Neural crest cell (in vitro differentiated cells): ENCODE results near the gene RRAD. TPM values are rescaled to one million over a fixed set of nuclear protein-coding genes. Genes with fewer than 3 reads are reported as not detected.

Source experiments
- DNase-seq: peaks from one replicate; pipeline ENCODE4 v3.0.0; 2021; ENCODE audit warnings: low read depth, mixed read lengths, low spot score
- H3K27ac Mint-ChIP-seq: one replicate; pipeline ENCODE4 v1.8.0; 2021; ENCODE audit warnings: mild to moderate bottlenecking, mixed read lengths; ENCODE audit not compliant: unreplicated experiment
- H3K27me3 Mint-ChIP-seq: 2 replicates; pipeline ENCODE4 v1.8.0; 2021; ENCODE audit warnings: low read depth, mild to moderate bottlenecking, mixed read lengths
- H3K36me3 Mint-ChIP-seq: 2 replicates; pipeline ENCODE4 v1.8.0; 2021; ENCODE audit warnings: low read depth, mild to moderate bottlenecking, mixed read lengths
- H3K4me1 Mint-ChIP-seq: 2 replicates; pipeline ENCODE4 v1.8.0; 2021; ENCODE audit warnings: mixed read lengths
- H3K4me3 Mint-ChIP-seq: one replicate; pipeline ENCODE4 v1.8.0; 2021; ENCODE audit warnings: mild to moderate bottlenecking, mixed read lengths
- H3K9me3 Mint-ChIP-seq: 2 replicates; pipeline ENCODE4 v1.8.0; 2021; ENCODE audit warnings: mixed read lengths
- total RNA-seq: library from RNA; stranded (reverse); gene quantifications from 2 replicates; pipeline ENCODE4 v1.2.1, GENCODE V29; 2021
- TF ChIP-seq, protein P1 (sequence below): fragments of 200-600 bp; sonication (generic); conservative IDR thresholded peaks from 2 replicates; pipeline ENCODE4 v1.5.0; 2021; ENCODE audit warnings: antibody characterized with exemption, mild to moderate bottlenecking

RRAD gene
- total RNA-seq, 1 donor from 2014 or later: 0.54 TPM

DNA sequence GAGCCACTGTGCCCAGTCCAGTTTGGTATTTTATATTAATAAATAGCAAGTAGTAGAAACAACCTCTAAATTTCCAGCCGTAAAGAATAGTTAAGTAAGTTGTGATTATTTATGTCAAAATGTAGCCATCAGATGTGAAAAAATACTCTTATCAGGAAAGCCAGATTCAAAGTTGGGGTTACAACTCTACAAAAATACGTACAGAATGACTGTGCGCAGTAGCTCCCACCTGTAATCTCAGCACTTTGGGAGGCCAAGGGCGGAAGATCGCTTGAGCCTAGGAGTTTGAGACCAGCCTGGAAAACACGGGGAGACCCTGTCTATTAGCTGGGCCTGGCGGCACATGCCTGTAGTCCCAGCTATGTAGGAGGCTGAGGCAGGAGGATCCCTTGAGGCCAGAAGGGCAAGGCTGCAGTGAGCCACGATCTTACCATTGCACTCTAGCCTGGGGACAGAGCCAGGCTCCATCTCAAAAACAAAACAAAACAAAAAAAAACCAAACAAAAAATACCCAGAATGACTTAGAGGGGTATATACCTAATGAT, 43.3 kb downstream of the RRAD start:
- Mint-ChIP-seq H3K9me3 (no peaks in the 10 kb centered on the region), H3K4me1 (peaks cover 29% of the 10 kb centered on the region), H3K27ac (no peak overlapping the region), H3K36me3 (no peaks in the 10 kb centered on the region), H3K4me3 (peak overlapping the region; percentile 77), H3K27me3 (no peaks in the 10 kb centered on the region)
- TF ChIP-seq, protein P1, sequence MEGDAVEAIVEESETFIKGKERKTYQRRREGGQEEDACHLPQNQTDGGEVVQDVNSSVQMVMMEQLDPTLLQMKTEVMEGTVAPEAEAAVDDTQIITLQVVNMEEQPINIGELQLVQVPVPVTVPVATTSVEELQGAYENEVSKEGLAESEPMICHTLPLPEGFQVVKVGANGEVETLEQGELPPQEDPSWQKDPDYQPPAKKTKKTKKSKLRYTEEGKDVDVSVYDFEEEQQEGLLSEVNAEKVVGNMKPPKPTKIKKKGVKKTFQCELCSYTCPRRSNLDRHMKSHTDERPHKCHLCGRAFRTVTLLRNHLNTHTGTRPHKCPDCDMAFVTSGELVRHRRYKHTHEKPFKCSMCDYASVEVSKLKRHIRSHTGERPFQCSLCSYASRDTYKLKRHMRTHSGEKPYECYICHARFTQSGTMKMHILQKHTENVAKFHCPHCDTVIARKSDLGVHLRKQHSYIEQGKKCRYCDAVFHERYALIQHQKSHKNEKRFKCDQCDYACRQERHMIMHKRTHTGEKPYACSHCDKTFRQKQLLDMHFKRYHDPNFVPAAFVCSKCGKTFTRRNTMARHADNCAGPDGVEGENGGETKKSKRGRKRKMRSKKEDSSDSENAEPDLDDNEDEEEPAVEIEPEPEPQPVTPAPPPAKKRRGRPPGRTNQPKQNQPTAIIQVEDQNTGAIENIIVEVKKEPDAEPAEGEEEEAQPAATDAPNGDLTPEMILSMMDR: no peak
- no peak for DNase-seq

DNA sequence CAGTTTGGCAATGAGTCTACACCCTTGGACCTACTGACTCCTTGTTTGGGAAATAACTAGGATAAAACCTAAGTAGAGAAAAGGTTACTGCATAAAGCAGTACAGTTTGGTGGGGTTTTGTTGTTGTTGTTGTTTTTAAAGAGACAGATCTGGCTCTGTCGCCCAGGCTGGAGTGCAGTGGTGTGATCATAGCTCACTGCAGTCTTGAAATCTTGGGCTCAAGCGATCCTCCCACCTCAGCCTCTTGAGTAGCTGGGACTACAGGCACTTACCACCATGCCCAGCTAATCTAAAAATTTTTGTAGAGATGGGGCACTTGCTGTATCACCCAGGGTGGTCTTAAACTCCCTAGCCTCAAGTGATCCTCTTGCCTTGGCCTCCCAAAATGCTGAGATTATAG, 43.8 kb downstream of the RRAD start:
- H3K9me3 Mint-ChIP-seq: no peaks in the 10 kb centered on the region
- no peak overlapping the region for H3K27ac Mint-ChIP-seq
- no peaks in the 10 kb centered on the region for H3K27me3 Mint-ChIP-seq
- peaks cover 29% of the 10 kb centered on the region for H3K4me1 Mint-ChIP-seq
- H3K4me3 Mint-ChIP-seq: peak overlapping the region; percentile 77
- H3K36me3 Mint-ChIP-seq: no peaks in the 10 kb centered on the region
- TF ChIP-seq, protein P1: no peak
- no peak for DNase-seq

DNA sequence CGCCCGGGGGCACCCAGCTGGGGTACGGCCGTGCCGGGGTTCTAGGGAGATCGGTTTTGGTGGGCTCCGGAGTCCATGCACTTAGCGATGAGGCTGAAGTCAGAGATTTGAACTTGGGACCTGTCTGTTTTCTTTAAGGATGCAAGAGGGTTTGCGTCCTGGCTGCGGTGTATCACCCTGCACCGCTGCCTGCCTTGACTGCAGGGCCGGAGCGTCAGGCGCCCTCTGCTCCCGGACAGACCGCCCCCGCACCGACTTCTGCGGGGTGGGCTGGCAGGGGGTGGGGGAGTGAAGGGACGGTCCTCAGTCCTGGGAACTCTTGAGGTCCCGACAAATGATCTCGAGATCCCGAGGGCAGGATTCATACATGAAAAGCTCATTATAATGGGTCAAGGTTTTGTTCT, 44.3 kb downstream of the RRAD start:
- H3K27me3 Mint-ChIP-seq: no peaks in the 10 kb centered on the region

DNA sequence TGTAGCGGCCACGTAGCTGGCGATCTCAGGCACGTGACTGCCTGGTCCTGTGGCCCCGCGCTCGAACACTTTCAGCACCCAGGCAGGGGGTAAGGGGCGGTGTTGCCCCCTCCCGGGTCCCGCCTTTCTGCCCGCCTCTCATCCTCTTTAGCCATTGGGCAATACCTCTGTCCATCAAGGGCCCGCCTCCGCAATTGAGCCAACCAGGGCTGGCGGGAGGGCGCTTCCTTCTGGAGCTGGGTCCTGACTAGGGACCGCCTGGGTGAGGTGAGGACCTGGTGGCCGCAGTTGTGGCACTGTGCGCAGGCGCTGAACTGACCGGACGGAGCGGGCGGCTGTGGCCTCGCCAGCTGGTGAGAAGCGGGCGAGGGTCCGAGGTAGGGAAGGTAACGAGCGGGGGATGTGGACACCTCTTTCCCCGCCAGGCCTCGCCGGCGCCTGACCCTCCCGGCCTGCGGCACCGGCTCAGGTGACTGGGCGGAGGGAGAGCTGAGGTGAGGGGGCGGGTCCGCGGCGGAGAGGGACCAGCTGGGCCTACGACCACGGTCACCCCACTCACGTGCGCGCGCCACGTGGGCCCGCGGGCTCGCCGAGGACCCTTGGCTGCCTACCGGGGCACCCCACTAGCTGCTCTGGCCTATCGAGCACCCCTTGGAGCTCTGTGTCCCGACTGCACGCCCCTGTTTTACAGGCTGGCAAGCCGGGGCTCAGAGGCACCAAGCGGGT, 44.9 kb downstream of the RRAD start, which contains the start of gene PDP2:
TSS of gene PDP2 (plus strand) at position 228 of the 726 bp plus-strand sequence. CDS start 3,770 bp downstream, outside the sequence.
- H3K36me3 Mint-ChIP-seq: no peaks in the 10 kb centered on the region
- TF ChIP-seq, protein P1: no peak
- H3K4me3 Mint-ChIP-seq: peak within 1 kb of the TSS; percentile 100
- peak; percentile 96 for DNase-seq
- peak within 1 kb of the TSS; percentile 92 for H3K27ac Mint-ChIP-seq
- peaks cover 33% of the 10 kb centered on the region for H3K4me1 Mint-ChIP-seq
- H3K9me3 Mint-ChIP-seq: no peaks in the 10 kb centered on the region
- no peaks in the 10 kb centered on the region for H3K27me3 Mint-ChIP-seq

More for the DNA sequence above, 44.3 kb downstream of the RRAD start:
- no peak for DNase-seq
- no peaks in the 10 kb centered on the region for H3K36me3 Mint-ChIP-seq
- no peak overlapping the region for H3K27ac Mint-ChIP-seq
- no peaks in the 10 kb centered on the region for H3K9me3 Mint-ChIP-seq
- H3K4me1 Mint-ChIP-seq: peaks cover 32% of the 10 kb centered on the region
- peak overlapping the region; percentile 77 for H3K4me3 Mint-ChIP-seq
- TF ChIP-seq, protein P1: no peak

DNA sequence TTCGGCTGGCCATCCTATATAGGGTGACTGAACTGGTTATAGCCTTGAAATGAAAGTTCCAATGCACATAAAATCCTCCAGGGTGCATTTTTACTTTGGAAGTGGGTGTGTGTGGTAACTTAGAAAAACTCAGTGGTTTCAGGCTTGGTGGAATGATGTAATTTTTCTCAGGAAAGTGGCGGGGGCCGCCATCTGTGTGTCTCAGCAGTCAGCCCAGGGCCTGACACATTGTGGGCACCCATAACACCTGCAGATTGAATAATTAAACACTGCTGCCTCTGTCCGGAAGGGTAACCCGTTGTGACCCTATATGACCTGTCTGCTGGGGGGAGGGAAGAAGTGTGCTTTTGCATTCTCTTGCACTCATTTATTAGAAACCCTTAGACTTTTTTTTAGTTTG, 47.3 kb downstream of the RRAD start:
- H3K4me1 Mint-ChIP-seq: peaks cover 43% of the 10 kb centered on the region
- no peak overlapping the region for H3K27ac Mint-ChIP-seq
- TF ChIP-seq, protein P1: no peak
- no peaks in the 10 kb centered on the region for H3K27me3 Mint-ChIP-seq
- no peak for DNase-seq
- H3K4me3 Mint-ChIP-seq: peak overlapping the region; percentile 56
- H3K9me3 Mint-ChIP-seq: no peaks in the 10 kb centered on the region
- H3K36me3 Mint-ChIP-seq: no peaks in the 10 kb centered on the region
